Astrocyte of the cerebellum (primary cell): ENCODE results near the gene NECTIN1.

Experiments used
- DNase-seq: peaks from one replicate; pipeline ENCODE4 v3.0.0-alpha.2; 2011; ENCODE audit warnings: low read depth
- H3K4me3 ChIP-seq: 2 replicates; pipeline ENCODE4 v1.5.1; 2011; ENCODE audit warnings: mild to moderate bottlenecking, low read depth, low read length, moderate library complexity
- in situ Hi-C: cut with HindIII; loops from 2 replicates; pipeline ENCODE4 v1.10.0; 2017; ENCODE audit warnings: low sequenced_read_pairs
- TF ChIP-seq, protein P1 (sequence below): IDR thresholded peaks from 2 replicates; pipeline ENCODE4 v1.5.1; 2012; ENCODE audit warnings: low read length, low read depth, moderate library complexity, mild to moderate bottlenecking; ENCODE audit errors: missing control alignments

The NECTIN1 gene

DNA sequence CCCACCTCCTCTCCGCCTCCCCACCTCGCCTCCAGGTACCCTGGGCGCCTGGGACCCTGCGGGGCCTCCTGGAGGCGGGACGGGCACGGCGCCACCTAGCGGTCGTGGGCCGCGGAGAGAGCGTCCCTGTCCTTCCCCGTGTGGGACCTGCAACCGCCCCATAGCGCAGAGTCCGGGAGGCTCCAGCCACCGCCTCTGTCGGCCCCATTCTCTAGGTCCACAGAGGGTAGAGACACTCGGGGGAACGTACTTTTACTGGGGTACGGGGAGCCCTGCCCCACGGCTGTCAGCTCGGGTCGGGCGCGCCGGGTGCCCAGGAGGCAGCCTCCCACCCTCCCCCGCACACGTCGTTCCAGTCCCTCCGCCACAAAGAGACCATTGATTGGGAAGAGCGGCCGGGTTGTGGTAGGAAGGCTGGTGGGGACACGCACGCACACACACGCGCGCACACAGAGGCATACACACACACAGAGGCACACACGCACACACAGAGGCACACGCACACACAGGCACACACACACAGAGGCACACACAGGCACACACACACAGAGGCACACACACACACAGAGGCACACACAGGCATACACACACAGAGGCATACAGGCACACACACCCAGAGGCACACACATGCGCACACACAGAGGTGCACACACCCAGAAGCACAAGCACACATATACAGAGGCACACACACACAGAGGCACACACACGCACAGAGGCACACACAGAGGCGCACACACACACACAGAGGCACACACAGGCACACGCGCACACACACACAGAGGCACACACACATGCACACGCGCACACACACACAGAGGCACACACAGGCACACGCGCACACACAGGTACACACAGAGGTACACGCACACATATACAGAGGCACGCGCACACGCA is 12.6 kb upstream of the NECTIN1 start:
- in situ Hi-C loops = no loop called here

DNA sequence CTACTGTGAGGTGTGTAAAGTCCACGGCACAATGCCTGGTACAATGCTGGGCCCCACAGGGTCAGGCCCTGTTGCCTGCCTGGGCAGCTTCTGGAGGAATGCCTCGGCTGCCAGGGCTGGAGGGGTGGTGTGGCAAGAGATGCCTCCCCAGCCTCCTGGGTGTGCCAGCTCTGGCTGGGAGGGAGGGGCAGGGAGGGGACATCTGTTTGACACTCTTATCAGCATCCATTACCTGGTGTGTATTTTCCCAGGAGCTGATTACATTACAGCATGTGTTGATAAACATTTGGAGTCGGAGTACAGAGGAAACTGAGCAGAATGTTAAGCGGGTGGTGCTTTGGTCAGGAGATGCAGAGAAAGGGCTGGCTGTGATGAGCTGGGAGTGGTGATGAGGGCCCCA is 11.0 kb upstream of the NECTIN1 start:
- in situ Hi-C loops = no loop called here
- DNase-seq = no peak
- TF ChIP-seq, protein P1, sequence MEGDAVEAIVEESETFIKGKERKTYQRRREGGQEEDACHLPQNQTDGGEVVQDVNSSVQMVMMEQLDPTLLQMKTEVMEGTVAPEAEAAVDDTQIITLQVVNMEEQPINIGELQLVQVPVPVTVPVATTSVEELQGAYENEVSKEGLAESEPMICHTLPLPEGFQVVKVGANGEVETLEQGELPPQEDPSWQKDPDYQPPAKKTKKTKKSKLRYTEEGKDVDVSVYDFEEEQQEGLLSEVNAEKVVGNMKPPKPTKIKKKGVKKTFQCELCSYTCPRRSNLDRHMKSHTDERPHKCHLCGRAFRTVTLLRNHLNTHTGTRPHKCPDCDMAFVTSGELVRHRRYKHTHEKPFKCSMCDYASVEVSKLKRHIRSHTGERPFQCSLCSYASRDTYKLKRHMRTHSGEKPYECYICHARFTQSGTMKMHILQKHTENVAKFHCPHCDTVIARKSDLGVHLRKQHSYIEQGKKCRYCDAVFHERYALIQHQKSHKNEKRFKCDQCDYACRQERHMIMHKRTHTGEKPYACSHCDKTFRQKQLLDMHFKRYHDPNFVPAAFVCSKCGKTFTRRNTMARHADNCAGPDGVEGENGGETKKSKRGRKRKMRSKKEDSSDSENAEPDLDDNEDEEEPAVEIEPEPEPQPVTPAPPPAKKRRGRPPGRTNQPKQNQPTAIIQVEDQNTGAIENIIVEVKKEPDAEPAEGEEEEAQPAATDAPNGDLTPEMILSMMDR = no peak
- no peak overlapping the region for H3K4me3 ChIP-seq

More for the DNA sequence above, 12.6 kb upstream of the NECTIN1 start:
- TF ChIP-seq, protein P1 = peak; percentile 66
- DNase-seq = no peak
- no peak overlapping the region for H3K4me3 ChIP-seq

DNA sequence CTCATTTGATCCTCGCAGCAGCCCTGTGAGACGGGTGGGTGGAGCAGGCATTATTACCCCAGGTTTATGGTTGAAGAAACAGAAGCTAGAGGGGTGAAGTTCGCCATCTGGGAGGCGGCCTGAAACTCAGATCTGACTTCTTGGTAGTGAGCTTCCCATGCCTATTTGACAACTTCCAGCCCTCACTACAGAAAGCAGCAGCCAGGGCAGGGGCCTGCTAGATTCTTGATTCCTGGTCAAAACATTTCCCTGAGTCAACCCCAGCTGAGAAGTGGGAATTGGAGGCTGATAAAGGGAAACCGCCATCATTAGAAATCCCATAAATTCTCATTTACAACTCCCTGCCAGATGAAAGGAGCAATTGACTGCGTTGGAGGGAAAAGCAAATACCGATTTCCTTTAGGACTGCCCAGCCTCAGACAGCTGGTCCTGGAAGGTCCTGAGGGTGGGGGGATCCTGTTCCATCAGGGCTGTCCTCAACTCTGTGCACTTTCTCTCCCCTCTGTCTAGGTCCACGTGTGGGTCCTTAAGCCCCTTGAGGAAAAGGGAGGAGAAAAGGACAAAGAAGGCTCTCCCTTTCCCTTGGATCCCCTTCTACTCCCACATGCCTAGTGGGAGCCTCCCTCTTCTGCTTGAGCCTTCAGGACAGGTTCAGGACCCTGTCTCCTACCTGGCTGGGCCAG is 10.2 kb upstream of the NECTIN1 start:
- H3K4me3 ChIP-seq = no peak overlapping the region
- TF ChIP-seq, protein P1 = no peak
- in situ Hi-C loops = no loop called here
- no peak for DNase-seq

DNA sequence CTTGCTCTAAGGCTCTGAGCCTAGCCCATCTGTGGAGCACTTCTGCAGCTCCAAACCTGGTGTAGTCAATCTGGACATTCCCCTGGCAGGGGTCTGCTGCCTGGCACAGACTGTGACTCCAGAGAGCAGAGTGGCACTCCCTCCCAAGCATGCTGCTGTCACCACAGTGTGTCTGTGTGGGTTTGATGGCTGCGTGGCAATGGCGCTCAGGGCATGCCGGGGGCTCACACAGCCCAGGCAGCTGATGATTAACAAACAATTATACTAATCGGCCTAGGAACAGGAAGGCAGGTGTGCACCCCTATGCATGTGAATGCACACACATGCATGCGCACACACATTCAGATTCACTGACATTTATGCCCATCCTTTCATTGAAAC is 9.0 kb upstream of the NECTIN1 start:
- TF ChIP-seq, protein P1 = no peak
- in situ Hi-C loops = no loop called here
- H3K4me3 ChIP-seq = no peak overlapping the region
- no peak for DNase-seq

DNA sequence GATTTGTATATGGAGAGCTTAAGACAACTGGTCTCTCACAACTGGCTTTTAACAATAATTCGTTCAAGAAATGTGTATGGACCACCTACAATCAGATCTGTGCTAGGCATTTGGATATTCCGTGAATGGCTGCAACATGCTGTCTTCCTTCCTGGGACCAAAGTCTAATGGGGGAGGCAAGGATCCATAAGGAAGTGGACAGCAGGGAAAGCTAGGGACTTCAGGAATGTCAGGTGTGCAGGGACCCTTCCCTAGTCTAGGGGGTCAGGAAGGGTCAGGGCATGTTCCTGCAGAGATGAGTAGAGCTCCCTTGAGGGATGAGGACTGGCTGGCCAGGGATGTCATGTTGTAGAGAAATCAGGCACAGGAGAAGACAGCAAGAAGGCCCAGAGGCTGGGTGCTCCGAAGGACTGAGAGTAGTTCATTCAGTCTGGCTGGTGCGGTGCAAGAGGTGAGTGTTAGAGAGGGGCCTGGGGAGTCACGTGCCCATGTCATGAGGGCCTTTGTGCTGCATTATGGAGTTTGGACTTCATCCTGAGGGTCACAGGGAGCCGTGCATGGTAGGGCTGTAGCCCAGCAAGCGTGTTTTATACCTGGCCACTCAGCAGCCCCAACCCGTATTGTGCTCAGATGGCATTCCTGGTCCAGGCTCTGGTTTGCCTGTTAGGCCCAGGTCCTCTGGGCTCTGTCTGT is 8.5 kb upstream of the NECTIN1 start:
- DNase-seq = no peak
- in situ Hi-C loops = no loop called here
- H3K4me3 ChIP-seq = no peak overlapping the region
- TF ChIP-seq, protein P1 = no peak

DNA sequence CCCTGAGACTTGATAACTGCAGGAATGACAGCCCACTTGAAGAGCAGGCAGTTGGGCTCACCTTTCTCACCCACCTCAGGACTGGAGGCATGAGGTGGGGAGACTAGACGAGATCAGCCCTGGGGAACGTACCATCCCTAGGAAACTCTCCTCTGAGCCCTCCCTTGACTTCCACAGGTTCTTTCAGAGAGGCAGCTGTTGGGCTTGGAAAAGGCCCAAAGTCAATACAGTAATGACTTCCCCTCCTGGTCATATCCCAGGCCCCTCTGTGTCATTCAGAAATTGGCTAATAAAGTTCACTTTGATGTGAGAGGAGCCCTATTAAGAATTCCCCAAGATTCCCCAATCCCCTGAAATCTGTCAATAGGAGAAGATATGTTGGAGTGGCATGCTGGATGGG is 5.8 kb upstream of the NECTIN1 start:
- H3K4me3 ChIP-seq = no peak overlapping the region
- no peak for DNase-seq
- TF ChIP-seq, protein P1 = no peak
- in situ Hi-C loops = no loop called here
